ENCODE measurements around the gene GRIK4. TPM values are rescaled to one million over a fixed set of nuclear protein-coding genes. Genes with fewer than 3 reads are reported as not detected.
"Not testable (repeated sequence)": the region's sequence is repeated elsewhere in the genome, so short reads cannot be mapped to it uniquely, and the experiment has no call there.

Gene GRIK4
- total RNA-seq, 6 experiments from 2014 or later, result 0.07 to 0.11 TPM; not detected in 4

- Histone ChIP-seq H3K4me1 (no peaks in the 10 kb centered on the region), H3K27ac (no peak overlapping the region), H3K9me3 (no peaks in the 10 kb centered on the region), H3K27me3 (no peaks in the 10 kb centered on the region), H3K4me3 (no peak overlapping the region), H3K36me3 (no peaks in the 10 kb centered on the region)
- no peak for DNase-seq
- intact Hi-C loops (cut with DNase I), result no loop called here
- WGBS (ENCODE audit: insufficient coverage, low coverage, low lambda C conversion rate, missing lambda C conversion rate), result 63% methylated on average over 2 of the region's 3 CpGs
- no peak for TF ChIP-seq CTCF (IDR thresholded peaks at IDR 0.05)
- no peak for TF ChIP-seq POLR2A (IDR thresholded peaks at IDR 0.05)
- ATAC-seq, result no peak
Observed at GRCh38 chr11:120756931-120757330, 245.4 kb downstream of the GRIK4 start.

- H3K9me3 ChIP-seq, result no peaks in the 10 kb centered on the region
- H3K27me3 ChIP-seq, result no peaks in the 10 kb centered on the region
- 68% methylated on average over 2 of the region's 2 CpGs for WGBS (ENCODE audit: insufficient coverage, low coverage, low lambda C conversion rate, missing lambda C conversion rate)
- no peak overlapping the region for H3K27ac ChIP-seq
- no peak for ATAC-seq
- intact Hi-C loops (cut with DNase I), result no loop called here
- DNase-seq, result no peak
- H3K4me1 ChIP-seq, result no peaks in the 10 kb centered on the region
- no peak overlapping the region for H3K4me3 ChIP-seq
- TF ChIP-seq CTCF (IDR thresholded peaks at IDR 0.05) (no peak), POLR2A (IDR thresholded peaks at IDR 0.05) (no peak)
- no peaks in the 10 kb centered on the region for H3K36me3 ChIP-seq
Observed at GRCh38 chr11:120759046-120759445, 247.5 kb downstream of the GRIK4 start.

- H3K27me3 ChIP-seq; DNase-seq; intact Hi-C loops (cut with DNase I); H3K4me3 ChIP-seq; H3K36me3 ChIP-seq; ATAC-seq; H3K27ac ChIP-seq; H3K4me1 ChIP-seq; H3K9me3 ChIP-seq: not testable (repeated sequence)
- WGBS (ENCODE audit: insufficient coverage, low coverage, low lambda C conversion rate, missing lambda C conversion rate), result no CpG with 5 or more reads among the region's 2 CpGs
Observed at GRCh38 chr11:120765710-120766109, 254.2 kb downstream of the GRIK4 start.

- H3K4me1 ChIP-seq, result no peaks in the 10 kb centered on the region
- no peaks in the 10 kb centered on the region for H3K9me3 ChIP-seq
- 79% methylated on average over 3 of the region's 7 CpGs for WGBS (ENCODE audit: insufficient coverage, low coverage, low lambda C conversion rate, missing lambda C conversion rate)
- TF ChIP-seq POLR2A (IDR thresholded peaks at IDR 0.05) (no peak), CTCF (IDR thresholded peaks at IDR 0.05) (no peak)
- H3K4me3 ChIP-seq, result no peak overlapping the region
- H3K27me3 ChIP-seq, result no peaks in the 10 kb centered on the region
- ATAC-seq, result no peak
- DNase-seq, result no peak
- intact Hi-C loops (cut with DNase I), result no loop called here
- H3K27ac ChIP-seq, result no peak overlapping the region
- no peaks in the 10 kb centered on the region for H3K36me3 ChIP-seq
Observed at GRCh38 chr11:120766318-120766717, 254.8 kb downstream of the GRIK4 start.

- no peaks in the 10 kb centered on the region for H3K4me1 ChIP-seq
- no peaks in the 10 kb centered on the region for H3K9me3 ChIP-seq
- no peak for TF ChIP-seq POLR2A (IDR thresholded peaks at IDR 0.05)
- TF ChIP-seq CTCF (IDR thresholded peaks at IDR 0.05), result no peak
- H3K36me3 ChIP-seq, result no peaks in the 10 kb centered on the region
- no peak overlapping the region for H3K27ac ChIP-seq
- intact Hi-C loops (cut with DNase I), result no loop called here
- ATAC-seq (no peak), DNase-seq (no peak)
- H3K4me3 ChIP-seq, result no peak overlapping the region
- no peaks in the 10 kb centered on the region for H3K27me3 ChIP-seq
- 43% methylated on average over 2 of the region's 2 CpGs for WGBS (ENCODE audit: insufficient coverage, low coverage, low lambda C conversion rate, missing lambda C conversion rate)
Observed at GRCh38 chr11:120768949-120769348, 257.4 kb downstream of the GRIK4 start.
